ENCODE measurements around the gene SOX12.

- no peak for TF ChIP-seq CTCF (IDR thresholded peaks at IDR 0.05)
- TF ChIP-seq RXRA (IDR thresholded peaks at IDR 0.05; ENCODE audit: borderline replicate concordance, low read depth), result no peak
Observed at GRCh38 chr20:348972-349841, 23.9 kb downstream of the SOX12 start.

Data from SK-N-SH (cell line).